K562 (cell line): ENCODE results near the gene CEP250. TPM values are rescaled to one million over a fixed set of nuclear protein-coding genes. Genes with fewer than 3 reads are reported as not detected.

ENCODE experiments used
- ATAC-seq: fragments of 200-7000 bp; cut with Tn5 transposase; 3 replicates; pipeline ENCODE4 v1.9.1; 2020; ENCODE audit warnings: moderate library complexity
- BruUV-seq: library from RNA; stranded (reverse); fragments of 400-500 nt; replicated peaks from 2 replicates; lab custom pipeline; 2021; lab: Mats Ljungman, UMichigan
- CTCF ChIA-PET: fragments of 300-600 bp; formaldehyde crosslinking; extraction: SDS; loops from one replicate; lab custom pipeline; 2021; ENCODE audit warnings: low intra/inter-chr PET ratio; lab: Yijun Ruan, JAX
- POLR2A ChIA-PET: fragments of 300-600, 350-650 bp; sonication (Branson Sonifier 250); formaldehyde crosslinking; extraction: SDS; loops from one replicate; lab custom pipeline; 2021; ENCODE audit warnings: antibody characterized with exemption, inconsistent platforms; lab: Yijun Ruan, JAX
- DNase-seq, 4 experiments: peaks; one replicate each; pipeline versions ENCODE4 v3.0.0 to v3.0.0-alpha.2; 2011 to 2018; ENCODE audit warnings: low spot score in 3 of 4, mixed read lengths in 3 of 4; ENCODE audit errors: extremely low read depth in 1 of 4
- FAIRE-seq: peaks from 2 replicates; lab custom pipeline; 2011; peaks lifted over from hg19 to GRCh38; lab: Jason Lieb, UNC
- H2AFZ ChIP-seq: 2 replicates; pipeline ENCODE4 v1.6.0; 2011; ENCODE audit warnings: low read depth, low read length, control low read depth, inconsistent platforms
- H3K27ac ChIP-seq: fragments of 200-600 bp; 3 replicates; pipeline ENCODE4 v1.8.0; 2011; ENCODE audit warnings: low read depth, mild to moderate bottlenecking, control low read depth, inconsistent platforms, low read length, moderate library complexity, mixed read lengths; ENCODE audit errors: extremely low read depth
- H3K27me3 ChIP-seq, 2 experiments: fragments of 300-600 bp in 1 of 2; 2 replicates in 1 of 2; 3 replicates in 1 of 2; pipeline versions ENCODE4 v1.6.0 to v1.8.0; 2011; ENCODE audit warnings: inconsistent platforms in 2 of 2, low read length in 2 of 2, mild to moderate bottlenecking in 1 of 2, mixed read lengths in 1 of 2, moderate library complexity in 1 of 2; ENCODE audit not compliant: control insufficient read depth in 2 of 2, insufficient read depth in 2 of 2
- H3K36me3 ChIP-seq: fragments of 300-600 bp; 3 replicates; pipeline ENCODE4 v1.8.0; 2011; ENCODE audit warnings: mild to moderate bottlenecking, low read length, inconsistent platforms; ENCODE audit not compliant: control insufficient read depth, insufficient read depth
- H3K4me1 ChIP-seq, 2 experiments: fragments of 200-600 bp in 1 of 2; replicated peaks in 1 of 2; 2 replicates in 1 of 2; 3 replicates in 1 of 2; pipeline versions ENCODE4 v1.5.1 to v1.8.0; 2011; ENCODE audit warnings: inconsistent platforms in 2 of 2, low read length in 2 of 2, mild to moderate bottlenecking in 1 of 2, mixed read lengths in 1 of 2, moderate library complexity in 1 of 2; ENCODE audit not compliant: control insufficient read depth in 2 of 2, insufficient read depth in 2 of 2
- H3K4me2 ChIP-seq: 2 replicates; pipeline ENCODE4 v1.6.1; 2011; ENCODE audit warnings: low read length, control low read depth, inconsistent platforms, mixed read lengths; ENCODE audit not compliant: insufficient read depth
- H3K4me3 ChIP-seq: fragments of 200-600 bp; sonication (generic), shearing (Covaris generic); 2 replicates; pipeline ENCODE4 v1.5.1; 2016; ENCODE audit warnings: control low read depth, inconsistent platforms
- H3K79me2 ChIP-seq: fragments of 200-600 bp; 3 replicates; pipeline ENCODE4 v1.8.0; 2011; ENCODE audit warnings: low read length, inconsistent platforms; ENCODE audit not compliant: control insufficient read depth, insufficient read depth
- H3K9ac ChIP-seq, 2 experiments: 2 replicates each; pipeline versions ENCODE4 v1.6.0 to v1.6.1; 2011; ENCODE audit warnings: low read depth in 2 of 2, low read length in 2 of 2, control low read depth in 1 of 2, inconsistent platforms in 1 of 2, mild to moderate bottlenecking in 1 of 2, mixed read lengths in 1 of 2; ENCODE audit not compliant: insufficient read depth in 1 of 2
- H3K9me1 ChIP-seq: one replicate; pipeline ENCODE4 v1.6.0; 2011; ENCODE audit warnings: inconsistent platforms, mild to moderate bottlenecking, low read length, moderate library complexity; ENCODE audit not compliant: control insufficient read depth, insufficient read depth
- H3K9me3 ChIP-seq: replicated peaks from 2 replicates; pipeline ENCODE4 v1.5.1; 2011; ENCODE audit warnings: low read depth, low read length, inconsistent platforms; ENCODE audit not compliant: control insufficient read depth, insufficient read depth
- H4K20me1 ChIP-seq: replicated peaks from 2 replicates; pipeline ENCODE4 v1.6.1; 2011; ENCODE audit warnings: low read length, inconsistent platforms, mixed read lengths; ENCODE audit not compliant: control insufficient read depth, insufficient read depth
- CAMTA2 ChIP-seq: fragments of 250-450 bp; sonication (Bioruptor Pico); conservative IDR thresholded peaks from 2 replicates; pipeline ENCODE4 v1.5.1; 2022
- ILK ChIP-seq: fragments of 450-650 bp; IDR thresholded peaks from 2 replicates; pipeline ENCODE4 v1.6.1; 2016; ENCODE audit warnings: missing genetic modification characterization, low read depth, mild to moderate bottlenecking, missing compliant biosample characterization, moderate library complexity, borderline replicate concordance
- NBN ChIP-seq: fragments of 450-650 bp; IDR thresholded peaks from 2 replicates; pipeline ENCODE4 v1.6.1; 2016; ENCODE audit warnings: low read depth, mild to moderate bottlenecking
- PCBP2 ChIP-seq: fragments of 200-400 bp; formaldehyde crosslinking; IDR thresholded peaks from 2 replicates; pipeline ENCODE4 v1.6.1; 2018; ENCODE audit warnings: low read length, low read depth, mild to moderate bottlenecking, moderate library complexity; ENCODE audit not compliant: poor library complexity, severe bottlenecking
- ZNF12 ChIP-seq: sonication (generic); formaldehyde crosslinking; IDR thresholded peaks from 2 replicates; pipeline ENCODE4 v1.4.0; 2020; ENCODE audit warnings: mild to moderate bottlenecking, missing genetic modification reagents
- ZNF277 ChIP-seq: fragments of 250-450 bp; sonication (Bioruptor Pico); IDR thresholded peaks from 2 replicates; pipeline ENCODE4 v1.8.0; 2022; ENCODE audit warnings: inconsistent platforms, mild to moderate bottlenecking, moderate library complexity, borderline replicate concordance
- ZSCAN29 ChIP-seq: fragments of 450-650 bp; IDR thresholded peaks from 2 replicates; pipeline ENCODE4 v1.6.1; 2017
- WGBS: fragments of 100-300 bp; shearing (Covaris generic); methylation state at CpG from one replicate; pipeline ENCODE4 v1.1.6; 2016; ENCODE audit warnings: low coverage, mixed read lengths; ENCODE audit not compliant: insufficient coverage; ENCODE audit errors: missing lambda C conversion rate; 5-methylcytosine and 5-hydroxymethylcytosine counted together
- in situ Hi-C: fragments of 300-500 bp; cut with MboI; formaldehyde crosslinking; loops from 4 replicates; pipeline ENCODE4 v1.15.0; 2018; ENCODE audit warnings: inconsistent platforms, mixed read lengths
- intact Hi-C: fragments of 100-400 bp; cut with micrococcal nuclease; formaldehyde crosslinking; loops from 2 replicates; pipeline ENCODE4 v1.14.2; 2022
- polyA plus RNA-seq, 8 experiments: library from polyadenylated mRNA; depleted of rRNA in 4 of 8; stranded (reverse) in 5 of 8; unstranded in 3 of 8; fragments of >200 nt; fragmentation: Nextera tagmentation in 2 of 8; fragmentation: Illumina TruSeq in 1 of 8; extraction: Ambion mirVana in 2 of 8; extraction: Trizol in 1 of 8; gene quantifications; 2 replicates each; pipeline versions ENCODE4 v1.2.1 to v1.2.3, GENCODE V29; 2011 to 2014; ENCODE audit warnings: inconsistent platforms in 1 of 8, missing spikeins in 1 of 8
- total RNA-seq, 7 experiments: library from RNA; depleted of rRNA in 6 of 7; stranded (reverse); fragments of >200 nt in 6 of 7; fragmentation: Illumina TruSeq in 2 of 7; extraction: Trizol in 2 of 7; gene quantifications; 2 replicates each; pipeline versions ENCODE4 v1.2.1 to v1.2.3, GENCODE V29; 2011 to 2021; ENCODE audit warnings: low replicate concordance in 1 of 7
- TF ChIP-seq, protein P1 (sequence below): fragments of 250-450 bp; sonication (Bioruptor Pico); IDR thresholded peaks from 2 replicates; pipeline ENCODE4 v1.4.0; 2020; ENCODE audit warnings: mild to moderate bottlenecking, moderate library complexity

The CEP250 gene
- total and polyA plus RNA-seq, 9 of the 15 experiments (the other 6 are each of a cell fraction or from before 2014, with no cell fraction given), result 2.5 to 41.9 (median 20.5) TPM

- TF ChIP-seq ZNF12 (CRISPR knock-in tag) (no peak), CAMTA2 (CRISPR knock-in tag) (no peak), ZSCAN29 (no peak), ZNF277 (no peak), NBN (no peak), ILK (tag) (no peak)
These were observed 23.0 kb upstream of the CEP250 start (continued) for GRCh38 chr20:35432430-35432735.

DNA sequence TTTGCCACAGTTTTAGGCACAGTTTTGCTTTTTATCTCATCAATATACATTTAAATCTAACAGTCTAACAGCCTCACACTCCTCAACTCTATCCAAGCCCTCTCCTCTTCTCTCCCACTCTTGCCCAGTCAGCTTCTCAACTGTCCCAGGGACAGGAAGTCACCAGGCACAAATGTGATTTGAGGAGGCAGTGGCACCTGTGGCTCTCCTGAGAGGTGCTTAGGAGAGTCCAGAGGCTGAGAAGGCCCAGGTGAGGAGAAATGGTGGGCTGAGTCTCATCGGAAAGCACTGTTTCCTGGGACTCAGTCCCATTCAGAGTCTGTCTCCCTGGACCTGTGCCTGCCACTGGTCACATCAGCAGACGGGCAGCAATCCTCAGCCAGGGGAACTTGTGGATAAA, 22.1 kb upstream of the CEP250 start:
- WGBS, result 53% methylated on average over 2 of the region's 2 CpGs
- CTCF ChIA-PET, result no interaction called here
- POLR2A ChIA-PET, result interaction anchor here (1.9 kb wide), 1 partner anchor 9 kb away, joined by 8 read pairs; no protein-coding TSS in a partner anchor

More for the DNA sequence above, 22.1 kb upstream of the CEP250 start:
- TF ChIP-seq, protein P1, sequence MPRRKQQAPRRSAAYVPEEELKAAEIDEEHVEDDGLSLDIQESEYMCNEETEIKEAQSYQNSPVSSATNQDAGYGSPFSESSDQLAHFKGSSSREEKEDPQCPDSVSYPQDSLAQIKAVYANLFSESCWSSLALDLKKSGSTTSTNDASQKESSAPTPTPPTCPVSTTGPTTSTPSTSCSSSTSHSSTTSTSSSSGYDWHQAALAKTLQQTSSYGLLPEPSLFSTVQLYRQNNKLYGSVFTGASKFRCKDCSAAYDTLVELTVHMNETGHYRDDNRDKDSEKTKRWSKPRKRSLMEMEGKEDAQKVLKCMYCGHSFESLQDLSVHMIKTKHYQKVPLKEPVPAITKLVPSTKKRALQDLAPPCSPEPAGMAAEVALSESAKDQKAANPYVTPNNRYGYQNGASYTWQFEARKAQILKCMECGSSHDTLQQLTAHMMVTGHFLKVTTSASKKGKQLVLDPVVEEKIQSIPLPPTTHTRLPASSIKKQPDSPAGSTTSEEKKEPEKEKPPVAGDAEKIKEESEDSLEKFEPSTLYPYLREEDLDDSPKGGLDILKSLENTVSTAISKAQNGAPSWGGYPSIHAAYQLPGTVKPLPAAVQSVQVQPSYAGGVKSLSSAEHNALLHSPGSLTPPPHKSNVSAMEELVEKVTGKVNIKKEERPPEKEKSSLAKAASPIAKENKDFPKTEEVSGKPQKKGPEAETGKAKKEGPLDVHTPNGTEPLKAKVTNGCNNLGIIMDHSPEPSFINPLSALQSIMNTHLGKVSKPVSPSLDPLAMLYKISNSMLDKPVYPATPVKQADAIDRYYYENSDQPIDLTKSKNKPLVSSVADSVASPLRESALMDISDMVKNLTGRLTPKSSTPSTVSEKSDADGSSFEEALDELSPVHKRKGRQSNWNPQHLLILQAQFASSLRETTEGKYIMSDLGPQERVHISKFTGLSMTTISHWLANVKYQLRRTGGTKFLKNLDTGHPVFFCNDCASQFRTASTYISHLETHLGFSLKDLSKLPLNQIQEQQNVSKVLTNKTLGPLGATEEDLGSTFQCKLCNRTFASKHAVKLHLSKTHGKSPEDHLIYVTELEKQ (CRISPR knock-in tag), result no peak
- TF ChIP-seq PCBP2, result no peak
- TF ChIP-seq, all 486 proteins: peak for 0
- no peak for ATAC-seq
- Histone ChIP-seq H3K27me3 (no peaks in the 10 kb centered on the region), H3K4me3 (no peak overlapping the region), H3K9me1 (no peaks in the 10 kb centered on the region), H3K4me2 (no peak overlapping the region), H4K20me1 (no peaks in the 10 kb centered on the region), H3K4me1 (peaks cover 2 to 22% of the 10 kb centered on the region in 2 experiments; a peak in 4 of 5 replicates), H2AFZ (no peak overlapping the region), H3K79me2 (no peaks in the 10 kb centered on the region), H3K27ac (no peak overlapping the region), H3K36me3 (no peaks in the 10 kb centered on the region), H3K9ac (no peak overlapping the region), H3K9me3 (no peaks in the 10 kb centered on the region)
- in situ Hi-C loops, result loop anchor here (25.0 kb wide), 2 partner anchors 121 to 296 kb away; partner anchors contain the start of gene EDEM2
- intact Hi-C loops, result no loop called here
- BruUV-seq, result no TSS peak
- no peak for DNase-seq
- FAIRE-seq, result no peak
